ENCODE measurements around the gene NUP153. TPM values are rescaled to one million over a fixed set of nuclear protein-coding genes. Genes with fewer than 3 reads are reported as not detected.

NUP153 gene
- total RNA-seq, 1 donor = 44.5 TPM

- TF ChIP-seq, protein P1, sequence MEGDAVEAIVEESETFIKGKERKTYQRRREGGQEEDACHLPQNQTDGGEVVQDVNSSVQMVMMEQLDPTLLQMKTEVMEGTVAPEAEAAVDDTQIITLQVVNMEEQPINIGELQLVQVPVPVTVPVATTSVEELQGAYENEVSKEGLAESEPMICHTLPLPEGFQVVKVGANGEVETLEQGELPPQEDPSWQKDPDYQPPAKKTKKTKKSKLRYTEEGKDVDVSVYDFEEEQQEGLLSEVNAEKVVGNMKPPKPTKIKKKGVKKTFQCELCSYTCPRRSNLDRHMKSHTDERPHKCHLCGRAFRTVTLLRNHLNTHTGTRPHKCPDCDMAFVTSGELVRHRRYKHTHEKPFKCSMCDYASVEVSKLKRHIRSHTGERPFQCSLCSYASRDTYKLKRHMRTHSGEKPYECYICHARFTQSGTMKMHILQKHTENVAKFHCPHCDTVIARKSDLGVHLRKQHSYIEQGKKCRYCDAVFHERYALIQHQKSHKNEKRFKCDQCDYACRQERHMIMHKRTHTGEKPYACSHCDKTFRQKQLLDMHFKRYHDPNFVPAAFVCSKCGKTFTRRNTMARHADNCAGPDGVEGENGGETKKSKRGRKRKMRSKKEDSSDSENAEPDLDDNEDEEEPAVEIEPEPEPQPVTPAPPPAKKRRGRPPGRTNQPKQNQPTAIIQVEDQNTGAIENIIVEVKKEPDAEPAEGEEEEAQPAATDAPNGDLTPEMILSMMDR (IDR thresholded peaks at IDR 0.05; ENCODE audit: insufficient read depth, low read depth, low read length) = no peak
- no peak overlapping the region for H3K4me3 ChIP-seq (ENCODE audit: low read depth, low read length)
- DNase-seq (ENCODE audit: low read depth) = no peak
These were observed 14.9 kb upstream of the NUP153 start for GRCh38 chr6:17721671-17722070.

DNA sequence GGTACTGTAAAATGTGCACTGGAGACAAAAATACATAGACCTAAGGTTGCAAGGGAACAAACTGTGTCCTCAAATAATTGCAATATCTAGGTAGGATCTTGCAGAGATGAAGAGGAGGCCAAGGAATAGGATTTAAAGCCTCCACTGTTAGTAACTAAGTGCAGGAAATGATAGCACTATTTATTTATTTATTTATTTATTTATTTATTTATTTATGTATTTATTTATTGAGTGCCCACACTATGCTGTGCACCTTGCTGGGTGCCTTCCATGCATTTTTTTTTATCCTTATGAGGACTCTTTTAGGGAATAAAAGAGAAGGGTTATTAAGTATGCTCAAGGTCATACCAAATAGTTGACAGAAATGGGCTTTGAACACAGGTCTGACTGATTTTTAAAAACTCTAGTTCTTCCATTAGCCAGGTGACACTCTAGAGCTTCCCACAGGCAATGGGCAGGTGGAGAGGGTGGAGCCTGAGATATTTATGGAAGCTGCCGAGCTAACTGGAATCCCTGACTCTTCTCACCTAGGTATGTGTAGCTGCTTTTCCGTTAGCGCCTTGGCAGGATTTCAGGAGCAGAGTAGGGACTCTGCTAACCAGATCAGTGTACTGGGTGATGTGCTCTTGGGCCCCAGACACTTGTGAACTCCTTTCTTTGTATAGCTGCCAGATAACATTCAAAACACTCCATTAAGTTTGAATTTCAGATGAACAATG lies 12.8 kb upstream of the NUP153 start:
- TF ChIP-seq, protein P1 (IDR thresholded peaks at IDR 0.05; ENCODE audit: insufficient read depth, low read depth, low read length) = no peak
- DNase-seq (ENCODE audit: low read depth) = no peak
- no peak overlapping the region for H3K4me3 ChIP-seq (ENCODE audit: low read depth, low read length)

DNA sequence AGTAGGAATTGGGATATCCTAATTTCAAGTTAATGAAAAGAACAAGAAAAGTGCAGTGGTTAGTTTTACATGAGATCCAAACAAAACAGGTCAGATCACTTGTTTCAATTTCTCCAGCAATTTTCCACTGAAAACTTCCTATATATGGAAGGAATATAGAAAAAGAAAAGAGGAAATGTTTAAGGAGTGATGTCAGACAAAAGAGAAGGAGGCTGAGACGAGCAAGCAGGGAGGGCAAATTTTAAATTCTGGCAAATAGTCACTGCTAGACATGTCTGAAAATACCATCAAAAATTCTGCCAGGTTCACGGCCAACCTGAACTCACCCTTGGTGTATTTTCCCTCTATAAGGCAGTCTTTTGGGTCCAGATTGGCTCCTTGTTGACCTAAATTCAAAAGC lies 9.5 kb upstream of the NUP153 start:
- no peak overlapping the region for H3K4me3 ChIP-seq (ENCODE audit: low read depth, low read length)
- DNase-seq (ENCODE audit: low read depth) = no peak
- TF ChIP-seq, protein P1 (IDR thresholded peaks at IDR 0.05; ENCODE audit: insufficient read depth, low read depth, low read length) = no peak

DNA sequence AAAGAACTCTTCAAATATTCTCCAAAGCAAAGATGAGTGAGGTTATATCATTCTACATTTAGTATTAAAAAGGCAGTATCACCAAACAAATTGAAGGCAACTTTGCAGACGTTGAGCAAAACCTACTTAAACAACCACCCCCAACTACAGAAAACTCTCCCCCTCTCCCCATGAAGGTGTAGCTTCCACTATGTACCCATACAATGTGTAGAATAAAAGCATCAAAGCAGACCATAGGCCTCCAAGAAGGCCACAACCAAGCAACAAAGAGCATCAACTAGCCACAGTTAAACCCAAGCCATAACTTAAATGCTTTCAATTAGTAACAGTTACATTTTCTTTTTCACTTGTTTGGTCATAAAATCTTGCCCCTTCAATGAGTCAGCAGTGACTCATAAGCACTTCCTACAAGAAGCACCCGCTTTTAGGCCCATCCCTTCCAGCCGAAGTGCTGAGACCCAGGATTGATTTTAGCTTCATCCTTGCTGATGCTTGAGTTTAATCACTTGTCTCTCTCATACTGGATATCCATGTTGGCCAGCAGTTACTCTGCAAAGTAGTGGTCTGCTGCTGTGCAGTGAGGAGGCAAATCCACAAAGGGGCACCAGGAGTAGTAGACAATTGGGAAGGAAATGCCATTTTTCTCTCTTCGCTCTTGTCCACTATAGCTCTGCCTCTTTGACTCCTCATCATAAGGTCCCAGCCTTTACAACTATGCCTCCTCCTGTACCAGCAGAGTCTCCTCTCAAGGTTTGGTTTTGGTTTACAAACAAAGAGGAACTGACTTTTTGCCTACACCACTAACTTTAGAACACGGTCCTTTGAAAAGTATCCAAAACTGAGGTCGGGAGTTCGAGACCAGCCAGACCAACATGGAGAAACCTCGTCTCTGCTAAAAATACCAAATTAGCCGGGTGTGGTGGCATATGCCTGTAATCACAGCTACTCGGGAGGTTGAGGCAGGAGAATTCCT lies 8.4 kb upstream of the NUP153 start:
- TF ChIP-seq, protein P1 (IDR thresholded peaks at IDR 0.05; ENCODE audit: insufficient read depth, low read depth, low read length) = no peak
- peak; percentile 94 for DNase-seq (ENCODE audit: low read depth)
- H3K4me3 ChIP-seq (ENCODE audit: low read depth, low read length) = no peak overlapping the region

- no peak overlapping the region for H3K4me3 ChIP-seq (ENCODE audit: low read depth, low read length)
- TF ChIP-seq, protein P1 (IDR thresholded peaks at IDR 0.05; ENCODE audit: insufficient read depth, low read depth, low read length) = no peak
- peak; percentile 32 for DNase-seq (ENCODE audit: low read depth)
These were observed 7.5 kb upstream of the NUP153 start for GRCh38 chr6:17714177-17714576.

DNA sequence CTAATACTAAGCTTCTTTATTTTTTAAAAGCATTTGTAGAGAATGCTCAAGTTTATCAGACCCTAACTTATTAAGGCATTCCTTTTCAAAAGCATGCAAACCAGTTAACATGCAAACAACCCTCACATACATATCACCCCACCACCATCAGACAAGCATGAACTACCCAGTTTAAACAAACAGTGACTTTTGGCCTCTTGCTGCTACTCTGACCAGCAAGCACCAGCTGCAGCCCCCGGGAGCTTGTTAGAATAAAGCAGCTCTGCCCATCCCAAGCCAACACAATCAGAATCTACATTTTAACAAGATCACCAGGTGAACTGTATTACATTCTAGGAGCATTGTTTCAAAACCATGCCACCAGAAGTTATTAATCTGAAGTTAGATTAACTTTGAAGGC lies 5.9 kb upstream of the NUP153 start:
- H3K4me3 ChIP-seq (ENCODE audit: low read depth, low read length) = no peak overlapping the region
- peak; percentile 52 for DNase-seq (ENCODE audit: low read depth)
- TF ChIP-seq, protein P1 (IDR thresholded peaks at IDR 0.05; ENCODE audit: insufficient read depth, low read depth, low read length) = no peak
